K562 (cell line): Measurements from ENCODE around the gene LRRC7. TPM values are rescaled to one million over a fixed set of nuclear protein-coding genes. Genes with fewer than 3 reads are reported as not detected.

ENCODE experiments used
- ATAC-seq: fragments of 200-7000 bp; cut with Tn5 transposase; 3 replicates; pipeline ENCODE4 v1.9.1; 2020; ENCODE audit warnings: moderate library complexity
- BruUV-seq: library from RNA; stranded (reverse); fragments of 400-500 nt; replicated peaks from 2 replicates; lab custom pipeline; 2021; lab: Mats Ljungman, UMichigan
- CTCF ChIA-PET: fragments of 300-600 bp; formaldehyde crosslinking; extraction: SDS; loops from one replicate; lab custom pipeline; 2021; ENCODE audit warnings: low intra/inter-chr PET ratio; lab: Yijun Ruan, JAX
- POLR2A ChIA-PET: fragments of 300-600, 350-650 bp; sonication (Branson Sonifier 250); formaldehyde crosslinking; extraction: SDS; loops from one replicate; lab custom pipeline; 2021; ENCODE audit warnings: antibody characterized with exemption, inconsistent platforms; lab: Yijun Ruan, JAX
- DNase-seq, 4 experiments: peaks; one replicate each; pipeline versions ENCODE4 v3.0.0 to v3.0.0-alpha.2; 2011 to 2018; ENCODE audit warnings: low spot score in 3 of 4, mixed read lengths in 3 of 4; ENCODE audit errors: extremely low read depth in 1 of 4
- FAIRE-seq: peaks from 2 replicates; lab custom pipeline; 2011; peaks lifted over from hg19 to GRCh38; lab: Jason Lieb, UNC
- H2AFZ ChIP-seq: 2 replicates; pipeline ENCODE4 v1.6.0; 2011; ENCODE audit warnings: low read depth, low read length, control low read depth, inconsistent platforms
- H3K27ac ChIP-seq: fragments of 200-600 bp; 3 replicates; pipeline ENCODE4 v1.8.0; 2011; ENCODE audit warnings: low read depth, mild to moderate bottlenecking, control low read depth, inconsistent platforms, low read length, moderate library complexity, mixed read lengths; ENCODE audit errors: extremely low read depth
- H3K27me3 ChIP-seq, 2 experiments: fragments of 300-600 bp in 1 of 2; 2 replicates in 1 of 2; 3 replicates in 1 of 2; pipeline versions ENCODE4 v1.6.0 to v1.8.0; 2011; ENCODE audit warnings: inconsistent platforms in 2 of 2, low read length in 2 of 2, mild to moderate bottlenecking in 1 of 2, mixed read lengths in 1 of 2, moderate library complexity in 1 of 2; ENCODE audit not compliant: control insufficient read depth in 2 of 2, insufficient read depth in 2 of 2
- H3K36me3 ChIP-seq: fragments of 300-600 bp; 3 replicates; pipeline ENCODE4 v1.8.0; 2011; ENCODE audit warnings: mild to moderate bottlenecking, low read length, inconsistent platforms; ENCODE audit not compliant: control insufficient read depth, insufficient read depth
- H3K4me1 ChIP-seq, 2 experiments: fragments of 200-600 bp in 1 of 2; replicated peaks in 1 of 2; 2 replicates in 1 of 2; 3 replicates in 1 of 2; pipeline versions ENCODE4 v1.5.1 to v1.8.0; 2011; ENCODE audit warnings: inconsistent platforms in 2 of 2, low read length in 2 of 2, mild to moderate bottlenecking in 1 of 2, mixed read lengths in 1 of 2, moderate library complexity in 1 of 2; ENCODE audit not compliant: control insufficient read depth in 2 of 2, insufficient read depth in 2 of 2
- H3K4me2 ChIP-seq: 2 replicates; pipeline ENCODE4 v1.6.1; 2011; ENCODE audit warnings: low read length, control low read depth, inconsistent platforms, mixed read lengths; ENCODE audit not compliant: insufficient read depth
- H3K4me3 ChIP-seq: fragments of 200-600 bp; sonication (generic), shearing (Covaris generic); 2 replicates; pipeline ENCODE4 v1.5.1; 2016; ENCODE audit warnings: control low read depth, inconsistent platforms
- H3K79me2 ChIP-seq: fragments of 200-600 bp; 3 replicates; pipeline ENCODE4 v1.8.0; 2011; ENCODE audit warnings: low read length, inconsistent platforms; ENCODE audit not compliant: control insufficient read depth, insufficient read depth
- H3K9ac ChIP-seq, 2 experiments: 2 replicates each; pipeline versions ENCODE4 v1.6.0 to v1.6.1; 2011; ENCODE audit warnings: low read depth in 2 of 2, low read length in 2 of 2, control low read depth in 1 of 2, inconsistent platforms in 1 of 2, mild to moderate bottlenecking in 1 of 2, mixed read lengths in 1 of 2; ENCODE audit not compliant: insufficient read depth in 1 of 2
- H3K9me1 ChIP-seq: one replicate; pipeline ENCODE4 v1.6.0; 2011; ENCODE audit warnings: inconsistent platforms, mild to moderate bottlenecking, low read length, moderate library complexity; ENCODE audit not compliant: control insufficient read depth, insufficient read depth
- H3K9me3 ChIP-seq: replicated peaks from 2 replicates; pipeline ENCODE4 v1.5.1; 2011; ENCODE audit warnings: low read depth, low read length, inconsistent platforms; ENCODE audit not compliant: control insufficient read depth, insufficient read depth
- H4K20me1 ChIP-seq: replicated peaks from 2 replicates; pipeline ENCODE4 v1.6.1; 2011; ENCODE audit warnings: low read length, inconsistent platforms, mixed read lengths; ENCODE audit not compliant: control insufficient read depth, insufficient read depth
- BRF2 ChIP-seq: IDR thresholded peaks from 3 replicates; pipeline ENCODE4 v1.6.1; 2011; ENCODE audit warnings: borderline replicate concordance, mild to moderate bottlenecking; ENCODE audit not compliant: insufficient read length, insufficient read depth
- GTF2E2 ChIP-seq: fragments of 200-800 bp; sonication (Bioruptor generic); IDR thresholded peaks from 2 replicates; pipeline ENCODE4 v1.6.1; 2016; ENCODE audit warnings: missing genetic modification characterization, missing compliant biosample characterization
- NFE2 ChIP-seq: IDR thresholded peaks from 2 replicates; pipeline ENCODE4 v1.6.1; 2014; ENCODE audit warnings: antibody characterized with exemption, low read depth
- ZNF316 ChIP-seq: fragments of 450-650 bp; IDR thresholded peaks from 2 replicates; pipeline ENCODE4 v1.6.1; 2016
- WGBS: fragments of 100-300 bp; shearing (Covaris generic); methylation state at CpG from one replicate; pipeline ENCODE4 v1.1.6; 2016; ENCODE audit warnings: low coverage, mixed read lengths; ENCODE audit not compliant: insufficient coverage; ENCODE audit errors: missing lambda C conversion rate; 5-methylcytosine and 5-hydroxymethylcytosine counted together
- in situ Hi-C: fragments of 300-500 bp; cut with MboI; formaldehyde crosslinking; loops from 4 replicates; pipeline ENCODE4 v1.15.0; 2018; ENCODE audit warnings: inconsistent platforms, mixed read lengths
- intact Hi-C: fragments of 100-400 bp; cut with micrococcal nuclease; formaldehyde crosslinking; loops from 2 replicates; pipeline ENCODE4 v1.14.2; 2022
- polyA plus RNA-seq, 8 experiments: library from polyadenylated mRNA; depleted of rRNA in 4 of 8; stranded (reverse) in 5 of 8; unstranded in 3 of 8; fragments of >200 nt; fragmentation: Nextera tagmentation in 2 of 8; fragmentation: Illumina TruSeq in 1 of 8; extraction: Ambion mirVana in 2 of 8; extraction: Trizol in 1 of 8; gene quantifications; 2 replicates each; pipeline versions ENCODE4 v1.2.1 to v1.2.3, GENCODE V29; 2011 to 2014; ENCODE audit warnings: inconsistent platforms in 1 of 8, missing spikeins in 1 of 8
- total RNA-seq, 7 experiments: library from RNA; depleted of rRNA in 6 of 7; stranded (reverse); fragments of >200 nt in 6 of 7; fragmentation: Illumina TruSeq in 2 of 7; extraction: Trizol in 2 of 7; gene quantifications; 2 replicates each; pipeline versions ENCODE4 v1.2.1 to v1.2.3, GENCODE V29; 2011 to 2021; ENCODE audit warnings: low replicate concordance in 1 of 7
- TF ChIP-seq, protein P1 (sequence below): fragments of 450-650 bp; IDR thresholded peaks from 2 replicates; pipeline ENCODE4 v1.6.1; 2016; ENCODE audit warnings: antibody characterized with exemption

The LRRC7 gene
- total and polyA plus RNA-seq, 9 of the 15 experiments (the other 6 are each of a cell fraction or from before 2014, with no cell fraction given), result 0.09 to 0.94 (median 0.49) TPM

GRCh38 chr1:69871412-69871811, 303.7 kb downstream of the LRRC7 start:
- H3K79me2 ChIP-seq, result no peaks in the 10 kb centered on the region
- ATAC-seq (no peak), FAIRE-seq (no peak), DNase-seq (no peak)
- no peaks in the 10 kb centered on the region for H3K4me1 ChIP-seq
- H3K36me3 ChIP-seq, result no peaks in the 10 kb centered on the region
- no peaks in the 10 kb centered on the region for H3K9me1 ChIP-seq
- no peak overlapping the region for H2AFZ ChIP-seq
- POLR2A ChIA-PET, result no interaction called here
- BruUV-seq, result no TSS peak
- no peaks in the 10 kb centered on the region for H3K27me3 ChIP-seq
- no peak overlapping the region for H3K9ac ChIP-seq
- no peak overlapping the region for H3K4me3 ChIP-seq
- in situ Hi-C loops, result no loop called here
- intact Hi-C loops, result no loop called here
- no peaks in the 10 kb centered on the region for H3K9me3 ChIP-seq
- WGBS, result 0% methylated on average over 3 of the region's 3 CpGs
- CTCF ChIA-PET, result no interaction called here
- H3K27ac ChIP-seq, result no peak overlapping the region
- no peaks in the 10 kb centered on the region for H4K20me1 ChIP-seq
- no peak for TF ChIP-seq BRF2
- no peak for TF ChIP-seq GTF2E2 (tag)
- TF ChIP-seq, protein P1, sequence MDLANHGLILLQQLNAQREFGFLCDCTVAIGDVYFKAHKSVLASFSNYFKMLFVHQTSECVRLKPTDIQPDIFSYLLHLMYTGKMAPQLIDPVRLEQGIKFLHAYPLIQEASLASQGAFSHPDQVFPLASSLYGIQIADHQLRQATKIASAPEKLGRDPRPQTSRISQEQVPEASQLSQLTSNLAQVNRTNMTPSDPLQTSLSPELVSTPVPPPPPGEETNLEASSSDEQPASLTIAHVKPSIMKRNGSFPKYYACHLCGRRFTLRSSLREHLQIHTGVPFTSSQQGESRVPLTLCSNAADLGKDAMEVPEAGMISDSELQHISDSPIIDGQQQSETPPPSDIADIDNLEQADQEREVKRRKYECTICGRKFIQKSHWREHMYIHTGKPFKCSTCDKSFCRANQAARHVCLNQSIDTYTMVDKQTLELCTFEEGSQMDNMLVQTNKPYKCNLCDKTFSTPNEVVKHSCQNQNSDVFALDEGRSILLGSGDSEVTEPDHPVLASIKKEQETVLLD, result no peak
- no peak for TF ChIP-seq NFE2
- peak; percentile 55 for TF ChIP-seq ZNF316
- no peak overlapping the region for H3K4me2 ChIP-seq
